ENCODE measurements around the gene RSBN1L. TPM values are rescaled to one million over a fixed set of nuclear protein-coding genes. Genes with fewer than 3 reads are reported as not detected.

Gene RSBN1L
- total RNA-seq, 1 experiment from 2014 or later: 18.0 TPM

- Histone ChIP-seq H3K4me1 (ENCODE audit: control insufficient read depth, insufficient read depth, low read length) (no peaks in the 10 kb centered on the region; the same call in 1 of the 2 replicates), H3K27ac (ENCODE audit: low read length) (no peak overlapping the region), H3K9me3 (ENCODE audit: control insufficient read depth, insufficient read depth, low read depth, low read length) (no peaks in the 10 kb centered on the region), H3K27me3 (ENCODE audit: control insufficient read depth, insufficient read depth, low read length) (no peaks in the 10 kb centered on the region), H3K4me3 (ENCODE audit: low read depth in 2 of 2, low read length in 2 of 2) (no peak overlapping the region), H3K36me3 (ENCODE audit: control insufficient read depth, insufficient read depth, low read length) (0 out of 2 replicates have a peak, but pooled peaks cover 2% of the 10 kb centered on the region)
- DNase-seq (ENCODE audit: low read depth, low spot score) (no peak), ATAC-seq (no peak)
- ChIA-PET CTCF (no interaction called here), POLR2A (no interaction called here)
- intact Hi-C loops (cut with micrococcal nuclease; ENCODE audit: unreplicated experiment) (no loop called here), in situ Hi-C loops (cut with HindIII; ENCODE audit: low pct_unique_long_range_greater_than_20kb, low sequenced_read_pairs) (no loop called here)
- TF ChIP-seq TCF7L2 (IDR thresholded peaks at IDR 0.05; ENCODE audit: low read depth, low read length): no peak
- TF ChIP-seq SIN3A (IDR thresholded peaks at IDR 0.05; ENCODE audit: borderline replicate concordance, insufficient read depth, low read depth, low read length): no peak
- TF ChIP-seq POLR2AphosphoS5 (IDR thresholded peaks at IDR 0.05; ENCODE audit: low read depth, low read length): no peak
- TF ChIP-seq, protein P1, sequence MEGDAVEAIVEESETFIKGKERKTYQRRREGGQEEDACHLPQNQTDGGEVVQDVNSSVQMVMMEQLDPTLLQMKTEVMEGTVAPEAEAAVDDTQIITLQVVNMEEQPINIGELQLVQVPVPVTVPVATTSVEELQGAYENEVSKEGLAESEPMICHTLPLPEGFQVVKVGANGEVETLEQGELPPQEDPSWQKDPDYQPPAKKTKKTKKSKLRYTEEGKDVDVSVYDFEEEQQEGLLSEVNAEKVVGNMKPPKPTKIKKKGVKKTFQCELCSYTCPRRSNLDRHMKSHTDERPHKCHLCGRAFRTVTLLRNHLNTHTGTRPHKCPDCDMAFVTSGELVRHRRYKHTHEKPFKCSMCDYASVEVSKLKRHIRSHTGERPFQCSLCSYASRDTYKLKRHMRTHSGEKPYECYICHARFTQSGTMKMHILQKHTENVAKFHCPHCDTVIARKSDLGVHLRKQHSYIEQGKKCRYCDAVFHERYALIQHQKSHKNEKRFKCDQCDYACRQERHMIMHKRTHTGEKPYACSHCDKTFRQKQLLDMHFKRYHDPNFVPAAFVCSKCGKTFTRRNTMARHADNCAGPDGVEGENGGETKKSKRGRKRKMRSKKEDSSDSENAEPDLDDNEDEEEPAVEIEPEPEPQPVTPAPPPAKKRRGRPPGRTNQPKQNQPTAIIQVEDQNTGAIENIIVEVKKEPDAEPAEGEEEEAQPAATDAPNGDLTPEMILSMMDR (IDR thresholded peaks at IDR 0.05): no peak
- TF ChIP-seq REST (IDR thresholded peaks at IDR 0.05; ENCODE audit: insufficient read depth in 1 of 2, low read depth in 2 of 2, low read length in 1 of 2): no peak
- no TSS peak for BruUV-seq (replicated peaks)
Measured at GRCh38 chr7:77653572-77653971, 42.7 kb upstream of the RSBN1L start.

DNA sequence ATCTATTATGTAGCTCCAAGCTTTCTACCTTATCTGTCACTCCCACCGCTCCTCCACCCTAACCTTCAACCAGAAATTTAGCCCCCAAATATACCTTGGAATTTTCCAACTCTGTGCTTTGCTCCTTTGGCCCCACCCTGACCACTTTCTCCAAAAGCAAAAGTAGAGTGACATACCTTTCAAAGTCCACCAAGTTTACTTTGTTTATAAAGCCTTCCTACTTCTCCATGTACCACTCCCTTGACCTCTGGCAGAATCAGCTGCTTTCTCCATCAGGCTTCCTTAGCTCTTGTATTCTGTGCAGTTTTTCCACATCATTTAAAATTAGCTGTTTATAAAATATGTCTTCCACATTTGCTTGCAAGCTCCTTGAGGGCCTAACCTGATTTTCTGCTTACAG lies 40.9 kb upstream of the RSBN1L start:
- in situ Hi-C loops (cut with HindIII; ENCODE audit: low pct_unique_long_range_greater_than_20kb, low sequenced_read_pairs): no loop called here

More for the DNA sequence above, 40.9 kb upstream of the RSBN1L start:
- no peaks in the 10 kb centered on the region for H3K9me3 ChIP-seq (ENCODE audit: control insufficient read depth, insufficient read depth, low read depth, low read length)
- DNase-seq (ENCODE audit: low read depth, low spot score) (no peak), ATAC-seq (no peak)
- POLR2A ChIA-PET: interaction anchor here (0.5 kb wide), 1 partner anchor 119 kb away, joined by 7 read pairs; no protein-coding TSS in a partner anchor
- no peaks in the 10 kb centered on the region for H3K4me1 ChIP-seq (ENCODE audit: control insufficient read depth, insufficient read depth, low read length)
- intact Hi-C loops (cut with micrococcal nuclease; ENCODE audit: unreplicated experiment): no loop called here
- H3K27me3 ChIP-seq (ENCODE audit: control insufficient read depth, insufficient read depth, low read length): no peaks in the 10 kb centered on the region
- no peak overlapping the region for H3K27ac ChIP-seq (ENCODE audit: low read length)
- 0 out of 2 replicates have a peak, but pooled peaks cover 2% of the 10 kb centered on the region for H3K36me3 ChIP-seq (ENCODE audit: control insufficient read depth, insufficient read depth, low read length)
- no peak overlapping the region for H3K4me3 ChIP-seq (ENCODE audit: low read depth in 2 of 2, low read length in 2 of 2)
- CTCF ChIA-PET: no interaction called here
- TF ChIP-seq SIN3A (IDR thresholded peaks at IDR 0.05; ENCODE audit: borderline replicate concordance, insufficient read depth, low read depth, low read length) (no peak), POLR2AphosphoS5 (IDR thresholded peaks at IDR 0.05; ENCODE audit: low read depth, low read length) (no peak), REST (IDR thresholded peaks at IDR 0.05; ENCODE audit: insufficient read depth in 1 of 2, low read depth in 2 of 2, low read length in 1 of 2) (no peak), TCF7L2 (IDR thresholded peaks at IDR 0.05; ENCODE audit: low read depth, low read length) (no peak)
- TF ChIP-seq, protein P1 (IDR thresholded peaks at IDR 0.05): no peak
- no TSS peak for BruUV-seq (replicated peaks)

Measured in Panc1 (cell line).